ENCODE measurements around the gene SLC6A20.

SLC6A20 gene

GRCh38 chr3:45799586-45799985 lies 3.2 kb upstream of the SLC6A20 start:
- no peak for DNase-seq

DNA sequence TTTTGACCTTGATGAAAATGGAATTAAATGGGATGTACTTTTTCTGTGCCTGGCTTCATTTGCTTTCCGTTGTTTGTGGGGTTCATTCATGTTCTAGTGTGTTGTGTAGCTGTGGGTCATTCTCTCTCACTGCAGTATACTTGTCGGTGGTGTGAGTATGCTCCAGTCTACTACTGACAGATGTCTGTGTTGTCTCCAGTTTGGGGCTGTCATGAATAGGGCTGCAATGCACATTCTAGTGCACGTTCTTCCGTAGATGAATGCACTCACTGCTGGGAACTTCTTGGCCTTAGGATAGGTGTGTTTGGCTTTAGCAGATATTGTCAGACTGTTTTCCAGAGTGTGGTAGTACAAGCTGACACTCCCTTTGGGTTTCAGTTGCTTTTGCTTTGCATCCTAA lies 1.7 kb upstream of the SLC6A20 start:
- no peak for DNase-seq

DNA sequence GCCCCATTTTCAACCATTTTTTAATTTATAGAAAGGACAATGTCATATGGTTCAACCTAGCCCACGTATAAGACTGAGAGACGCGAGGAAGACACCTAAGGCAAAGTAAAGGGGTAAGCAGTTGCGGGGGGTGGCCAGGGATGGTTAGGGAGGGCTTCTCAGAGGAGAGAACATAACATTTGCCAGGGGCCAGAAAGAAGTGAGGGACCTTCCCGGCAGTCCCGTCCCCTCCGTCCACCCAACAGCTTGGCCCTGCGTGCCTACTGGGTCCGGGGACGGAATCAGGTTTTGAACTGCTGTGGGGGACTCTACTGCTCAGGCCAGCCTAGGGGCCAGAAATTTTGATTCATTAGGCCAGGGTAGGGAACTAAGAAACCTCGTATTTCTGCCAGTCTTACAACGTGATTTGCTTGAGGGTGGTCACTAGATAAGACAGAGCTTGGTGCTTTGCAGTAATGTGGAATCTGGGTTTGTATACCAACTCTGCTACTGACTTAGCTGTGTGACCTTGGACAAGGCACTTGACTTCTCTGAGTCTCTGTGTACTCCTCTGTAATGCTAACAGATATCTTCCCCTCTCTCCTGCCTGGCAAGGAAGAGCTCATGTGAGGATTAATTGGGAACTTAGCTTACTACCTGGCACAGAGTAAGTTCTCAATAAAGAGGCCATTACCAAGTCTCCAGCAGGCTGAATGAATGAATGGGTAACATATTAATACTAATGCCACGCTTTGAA lies 734 bp upstream of the SLC6A20 start:
- DNase-seq = no peak

- no peak for DNase-seq
These were observed 841 bp downstream of the SLC6A20 start for GRCh38 chr3:45795509-45795881.

GRCh38 chr3:45794660-45795059 lies 1.7 kb downstream of the SLC6A20 start:
- no peak for DNase-seq

GRCh38 chr3:45794177-45794560 lies 2.2 kb downstream of the SLC6A20 start:
- no peak for DNase-seq

GRCh38 chr3:45793482-45794176 lies 2.7 kb downstream of the SLC6A20 start:
- DNase-seq = no peak

DNA sequence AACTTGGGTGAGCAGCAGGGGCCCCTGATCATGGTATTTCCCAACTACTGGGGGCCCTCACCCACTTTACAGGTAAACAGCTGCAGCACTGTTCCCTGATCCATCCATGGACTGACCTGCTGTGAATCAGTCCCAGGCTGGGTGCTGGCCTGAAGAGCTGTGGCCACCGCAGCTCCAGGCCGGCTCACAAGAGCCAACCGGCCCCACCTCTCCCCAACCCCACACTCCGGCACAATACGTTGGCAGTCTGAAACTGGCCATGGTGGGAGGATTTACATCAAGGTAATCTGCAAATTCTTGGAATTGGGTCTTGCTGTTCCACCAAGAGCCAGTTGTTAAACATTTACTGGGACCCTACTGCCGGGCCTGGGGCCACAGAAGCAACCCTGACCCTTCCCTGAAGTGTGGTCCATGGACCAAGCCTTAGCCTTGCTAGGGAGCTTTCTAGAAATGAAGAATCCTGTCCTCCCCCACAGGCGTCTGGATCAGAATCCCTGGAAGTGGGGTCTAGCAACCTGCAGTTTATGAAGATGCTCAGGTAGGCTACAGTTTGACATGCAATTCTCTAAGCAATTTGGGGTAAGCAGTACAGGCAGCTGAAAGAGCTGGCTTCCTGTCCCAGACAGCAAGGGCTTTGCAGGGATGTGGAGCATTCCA lies 3.7 kb downstream of the SLC6A20 start:
- no peak for DNase-seq

GRCh38 chr3:45792036-45792435 lies 4.3 kb downstream of the SLC6A20 start:
- DNase-seq = no peak

DNA sequence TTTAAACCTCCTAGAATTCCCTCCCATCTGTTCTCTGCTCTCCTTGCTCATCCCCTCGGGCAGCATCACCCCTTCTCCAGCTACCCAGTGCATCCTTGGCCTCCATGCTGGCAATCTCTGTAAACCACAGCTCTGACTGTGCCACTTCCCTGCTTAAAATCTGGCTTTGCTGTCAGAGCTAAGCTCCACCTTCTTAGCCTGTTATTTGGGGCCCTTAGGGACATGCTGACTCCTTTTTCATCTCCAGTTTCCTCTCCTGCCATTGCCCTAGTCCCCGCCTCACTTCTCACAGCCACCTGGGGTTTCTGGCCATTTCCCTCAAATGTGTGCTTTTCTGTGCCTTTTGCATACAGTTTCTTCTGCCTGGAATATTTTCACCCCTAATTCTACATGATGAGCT lies 5.7 kb downstream of the SLC6A20 start:
- DNase-seq = no peak

- DNase-seq = no peak
These were observed 7.0 kb downstream of the SLC6A20 start for GRCh38 chr3:45789235-45789812.

DNA sequence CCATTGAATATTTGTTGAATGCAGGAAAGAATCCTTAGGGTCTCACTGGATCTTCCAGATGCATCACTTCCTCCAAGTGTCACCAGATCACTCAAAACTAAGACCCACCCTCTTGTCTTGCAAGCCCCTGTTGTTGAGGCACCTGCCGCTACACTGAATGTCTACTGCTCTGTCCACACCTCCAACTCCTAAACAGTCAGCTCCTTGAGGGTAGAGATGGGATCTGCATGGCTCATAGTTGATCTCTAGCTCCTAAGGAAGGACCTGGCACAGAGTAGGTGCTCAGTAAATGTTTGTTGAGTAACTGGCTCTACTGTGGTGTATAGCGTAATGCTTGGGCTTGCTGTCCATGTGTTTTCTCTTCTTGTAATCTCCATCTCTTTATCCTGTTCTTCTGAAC lies 8.8 kb downstream of the SLC6A20 start:
- no peak for DNase-seq

GRCh38 chr3:45786801-45787495 lies 9.4 kb downstream of the SLC6A20 start:
- DNase-seq = no peak

DNA sequence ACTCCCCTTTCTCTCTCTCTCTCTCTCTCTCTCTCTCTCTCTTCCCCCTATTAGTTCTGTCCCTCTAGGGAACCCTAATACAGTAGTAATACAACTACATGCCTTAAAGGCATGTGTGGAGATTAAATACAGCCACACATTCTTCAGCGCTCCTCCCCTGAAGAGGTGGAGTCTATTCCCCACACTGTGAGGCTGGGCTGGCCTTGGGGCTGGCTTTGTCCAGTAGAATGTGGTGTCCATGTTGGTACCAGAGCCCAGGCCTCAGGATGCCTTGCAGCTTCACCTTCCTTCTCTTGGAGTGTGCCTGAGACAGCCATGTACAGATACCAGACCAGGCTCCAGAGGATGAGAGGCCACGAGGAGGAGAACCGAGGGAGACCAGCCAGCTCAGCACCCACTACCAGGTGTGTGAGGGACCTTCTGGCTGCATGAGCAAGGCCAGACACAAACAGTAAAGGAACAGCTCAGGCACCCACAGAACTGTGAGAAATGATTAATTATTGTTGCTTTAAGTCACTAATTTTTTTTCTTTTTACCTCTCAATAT lies 10.7 kb downstream of the SLC6A20 start:
- DNase-seq = no peak

GRCh38 chr3:45783667-45784066 lies 12.7 kb downstream of the SLC6A20 start:
- DNase-seq = no peak

DNA sequence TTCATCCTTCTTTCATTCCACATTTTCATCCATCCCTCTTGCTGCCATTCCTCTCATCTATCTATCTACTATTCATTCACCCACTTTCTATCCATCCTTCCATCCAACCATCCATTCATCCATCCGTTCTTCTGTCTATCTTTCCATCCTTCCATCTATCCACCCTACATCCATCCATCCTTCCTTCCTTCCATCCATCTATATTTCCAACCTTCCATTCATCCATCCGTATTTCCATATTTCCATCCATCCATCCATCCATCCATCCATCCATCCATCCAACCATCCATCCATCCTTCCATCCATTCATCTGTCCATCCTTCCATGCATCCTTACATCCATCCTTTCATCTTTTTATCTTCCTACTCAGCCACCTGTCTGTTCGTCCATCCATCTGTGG lies 14.0 kb downstream of the SLC6A20 start:
- no peak for DNase-seq

DNA sequence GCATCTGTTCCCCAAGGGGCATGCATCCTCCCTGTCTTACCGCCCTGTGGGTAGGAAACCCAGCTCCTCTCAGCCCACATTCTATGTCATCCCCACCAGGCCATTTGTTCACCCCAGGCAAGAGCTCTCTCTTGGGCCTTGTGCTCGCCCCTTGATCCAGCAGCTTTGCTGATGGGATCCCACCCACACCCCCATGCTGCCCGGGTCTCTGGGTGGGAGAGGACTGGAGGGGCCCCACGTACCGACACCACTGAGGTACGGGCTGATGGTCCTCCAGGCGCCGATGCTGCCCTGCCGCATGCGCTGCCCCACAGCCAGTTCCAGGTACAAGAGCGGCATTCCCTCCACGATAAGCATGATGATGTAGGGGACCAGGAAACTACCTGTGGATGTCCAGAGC lies 14.5 kb downstream of the SLC6A20 start:
- no peak for DNase-seq

GRCh38 chr3:45781271-45781670 lies 15.1 kb downstream of the SLC6A20 start:
- DNase-seq = no peak

- no peak for DNase-seq
These were observed 16.3 kb downstream of the SLC6A20 start for GRCh38 chr3:45779746-45780735.

GRCh38 chr3:45778761-45779201 lies 17.6 kb downstream of the SLC6A20 start:
- DNase-seq = no peak

- no peak for DNase-seq
These were observed 18.5 kb downstream of the SLC6A20 start for GRCh38 chr3:45777746-45778386.

Data from hematopoietic multipotent progenitor cell treated with erythropoietin and hydrocortisone succinate and interleukin-3 and kit ligand, for 8 days (in vitro differentiated cells).